NCI-H774 (cell line): ENCODE data around the gene COL19A1.

Source experiments
- DNase-seq: peaks from one replicate; lab custom pipeline; 2025; lab: John Stamatoyannopoulos, UW

COL19A1 gene

GRCh38 chr6:70060680-70061079 lies 194.3 kb downstream of the COL19A1 start:
- no peak for DNase-seq

DNA sequence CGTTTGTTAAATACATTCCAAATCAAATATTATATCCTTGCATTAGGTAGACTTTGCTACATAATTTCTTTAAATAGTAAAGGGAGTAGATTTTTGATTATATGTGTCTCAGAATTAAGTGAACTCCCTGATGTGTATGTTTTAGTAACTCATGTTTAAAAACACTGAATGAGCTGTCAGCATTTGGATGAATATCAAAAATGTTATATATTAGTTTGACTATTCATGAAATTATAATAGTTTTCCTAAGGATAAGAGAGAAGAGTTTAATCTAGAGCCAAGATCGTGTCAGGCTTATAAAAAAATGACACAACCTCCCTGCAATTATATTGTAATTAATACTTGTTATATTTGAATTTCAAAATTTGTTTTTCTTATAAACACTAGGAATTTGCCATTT lies 195.2 kb downstream of the COL19A1 start:
- DNase-seq = no peak

GRCh38 chr6:70062010-70062409 lies 195.7 kb downstream of the COL19A1 start:
- DNase-seq = no peak

DNA sequence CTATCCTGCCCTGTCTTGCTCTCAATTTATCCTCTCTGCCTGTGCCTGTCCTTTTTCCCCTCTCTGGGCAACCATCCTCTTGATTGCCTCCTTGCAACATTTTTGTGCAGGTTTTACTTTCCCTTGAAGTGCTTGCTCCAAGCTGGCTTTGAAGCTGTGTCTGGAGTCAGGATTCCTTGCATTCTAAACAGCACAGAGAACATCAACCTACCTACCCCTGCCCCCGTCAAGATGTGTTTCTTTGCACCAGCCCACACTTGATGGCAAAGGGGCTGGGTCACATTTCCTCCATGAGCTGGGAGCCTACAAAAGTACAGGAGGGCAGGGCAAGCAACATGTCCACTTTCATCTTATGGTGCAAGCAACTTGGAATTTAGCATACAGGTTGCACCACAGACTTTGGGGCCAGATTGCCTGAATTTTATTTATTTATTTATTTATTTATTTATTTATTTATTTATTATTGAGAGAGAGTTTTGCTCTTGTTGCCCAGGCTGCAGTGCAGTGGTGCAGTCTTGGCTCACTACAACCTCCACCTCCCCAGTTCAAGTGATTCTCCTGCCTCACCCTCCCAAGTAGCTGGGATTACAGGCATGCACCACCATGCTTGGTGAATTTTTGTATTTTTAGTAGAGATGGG lies 206.3 kb downstream of the COL19A1 start:
- DNase-seq = no peak

DNA sequence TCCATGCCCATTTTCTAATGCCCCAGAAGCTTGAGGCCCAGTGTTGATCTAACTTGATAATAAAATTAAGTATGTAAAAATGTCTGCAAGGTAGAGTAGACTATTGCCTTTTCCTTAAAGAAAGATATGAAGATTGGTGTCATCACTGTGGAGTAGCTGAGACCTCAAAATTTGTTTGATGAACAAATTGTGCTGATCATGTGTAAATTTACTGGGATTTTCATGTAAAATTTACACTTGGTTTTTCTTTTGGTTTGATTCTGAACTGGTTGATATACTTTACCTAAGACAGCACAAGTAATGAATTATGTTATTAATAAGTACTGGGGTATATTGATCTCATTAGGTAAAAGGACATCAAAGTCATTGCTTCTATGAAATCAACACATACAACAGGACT lies 207.3 kb downstream of the COL19A1 start:
- DNase-seq = no peak

DNA sequence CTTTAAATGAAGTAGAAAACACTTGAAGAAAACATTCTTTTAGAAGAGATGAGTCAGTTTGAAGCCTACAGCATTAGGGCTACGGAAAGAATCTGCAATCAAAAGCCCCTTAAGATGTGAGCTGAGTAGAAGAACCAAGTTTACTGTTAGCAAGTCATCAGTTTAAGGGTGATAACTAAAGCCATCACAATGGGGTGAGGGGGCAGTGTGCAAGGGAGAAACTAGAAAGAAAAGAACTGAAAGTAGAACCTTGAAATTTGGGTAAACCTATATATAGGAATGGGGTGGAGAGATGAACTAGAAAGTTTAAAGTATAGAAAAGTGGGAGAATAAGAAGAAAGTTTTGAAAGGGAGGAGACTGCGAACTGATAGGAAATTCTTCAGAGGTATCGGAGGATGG lies 212.9 kb downstream of the COL19A1 start:
- no peak for DNase-seq

- no peak for DNase-seq
These were observed 214.2 kb downstream of the COL19A1 start for GRCh38 chr6:70080443-70081070.

GRCh38 chr6:70082830-70083229 lies 216.5 kb downstream of the COL19A1 start:
- no peak for DNase-seq

DNA sequence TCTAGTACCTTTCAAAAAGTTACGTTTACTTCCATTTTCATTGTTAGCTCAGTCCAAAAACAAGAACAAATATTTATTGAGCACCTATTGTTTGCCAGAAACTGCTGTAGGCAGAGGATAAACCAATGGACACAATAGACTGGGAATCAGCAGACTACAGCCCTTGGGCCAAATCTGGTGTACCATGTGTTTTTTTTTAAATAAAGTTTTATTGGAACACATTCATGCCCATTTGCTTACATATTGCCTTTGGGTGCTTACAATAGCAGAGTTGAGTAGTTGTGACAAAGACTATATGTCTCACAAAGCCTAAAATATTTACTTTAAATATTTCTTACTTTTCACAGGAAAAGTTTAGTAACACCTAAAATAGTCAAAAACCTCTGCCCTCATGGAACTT lies 220.4 kb downstream of the COL19A1 start:
- no peak for DNase-seq

GRCh38 chr6:70094156-70094555 lies 227.8 kb downstream of the COL19A1 start:
- DNase-seq = no peak

DNA sequence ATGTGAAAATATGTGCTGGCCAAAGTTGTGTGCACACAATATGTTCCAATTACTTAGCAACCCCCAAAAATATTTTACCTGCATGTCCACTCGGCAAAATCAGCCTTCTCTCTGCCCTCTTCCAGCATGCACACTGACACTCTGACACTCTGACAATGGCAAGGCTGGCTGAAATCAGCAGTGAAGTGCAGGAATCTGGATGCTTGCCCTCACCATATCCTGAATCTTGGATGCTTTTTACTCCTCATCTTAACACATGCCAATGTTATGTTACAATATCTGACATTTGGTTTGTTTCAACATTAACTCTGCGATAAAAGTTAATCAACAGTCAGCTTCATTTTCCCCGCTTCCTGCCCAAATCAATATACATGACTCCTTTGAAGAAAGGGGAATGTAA lies 233.4 kb downstream of the COL19A1 start:
- DNase-seq = no peak

DNA sequence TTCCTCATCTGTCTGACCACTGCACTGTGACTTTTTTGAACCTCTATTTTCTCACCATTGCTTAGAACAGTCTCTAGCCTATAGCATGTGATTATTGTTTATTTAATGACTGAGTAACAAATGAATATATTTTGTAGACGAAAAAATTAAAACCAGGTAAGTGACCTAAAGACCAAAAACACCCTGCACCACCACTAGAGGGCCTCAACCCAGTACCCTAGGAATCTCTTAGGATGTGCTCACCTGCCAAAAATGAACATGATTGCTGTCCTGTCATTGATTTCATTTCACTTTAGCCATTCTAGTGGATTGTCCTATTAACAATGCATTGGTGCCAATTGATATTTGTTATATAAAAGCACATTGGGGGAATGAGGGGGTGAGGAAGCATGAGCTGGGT lies 237.4 kb downstream of the COL19A1 start:
- no peak for DNase-seq

DNA sequence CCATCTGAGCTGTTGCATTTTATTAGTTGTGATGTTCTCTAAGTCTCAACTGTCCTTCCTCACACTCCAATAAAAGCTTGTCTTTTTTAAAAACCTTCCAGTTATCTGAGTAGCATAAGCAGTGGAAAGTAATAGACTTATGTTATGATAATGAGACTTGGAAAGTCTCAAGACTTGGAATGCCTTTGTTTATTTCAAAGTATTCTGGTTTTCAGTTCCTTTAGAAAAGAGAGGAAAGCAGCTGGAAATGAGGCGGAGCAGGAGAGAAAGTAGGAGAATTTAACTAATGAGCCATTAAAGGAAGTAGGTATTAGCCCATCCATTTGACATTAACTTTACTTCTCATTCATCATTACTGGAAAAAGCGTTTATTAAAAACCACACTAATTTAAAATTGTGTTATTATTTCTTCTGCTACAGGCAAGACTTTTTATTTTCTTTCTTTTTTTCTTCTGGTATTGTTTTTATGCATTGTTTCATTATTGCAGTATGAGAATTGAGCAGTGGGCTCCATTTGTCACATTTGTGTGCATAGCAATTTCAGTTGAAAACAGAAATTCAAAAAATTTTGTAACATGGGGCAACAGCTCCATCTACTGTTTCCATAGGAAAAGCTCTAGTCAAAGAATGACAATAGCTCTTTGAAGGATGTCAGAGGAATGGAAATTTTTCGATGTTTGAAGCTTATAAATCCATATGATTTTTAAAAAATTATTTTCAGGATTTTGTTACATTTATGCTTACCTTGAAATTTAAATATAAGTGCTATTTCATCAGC lies 241.7 kb downstream of the COL19A1 start:
- peak; percentile 50 for DNase-seq

DNA sequence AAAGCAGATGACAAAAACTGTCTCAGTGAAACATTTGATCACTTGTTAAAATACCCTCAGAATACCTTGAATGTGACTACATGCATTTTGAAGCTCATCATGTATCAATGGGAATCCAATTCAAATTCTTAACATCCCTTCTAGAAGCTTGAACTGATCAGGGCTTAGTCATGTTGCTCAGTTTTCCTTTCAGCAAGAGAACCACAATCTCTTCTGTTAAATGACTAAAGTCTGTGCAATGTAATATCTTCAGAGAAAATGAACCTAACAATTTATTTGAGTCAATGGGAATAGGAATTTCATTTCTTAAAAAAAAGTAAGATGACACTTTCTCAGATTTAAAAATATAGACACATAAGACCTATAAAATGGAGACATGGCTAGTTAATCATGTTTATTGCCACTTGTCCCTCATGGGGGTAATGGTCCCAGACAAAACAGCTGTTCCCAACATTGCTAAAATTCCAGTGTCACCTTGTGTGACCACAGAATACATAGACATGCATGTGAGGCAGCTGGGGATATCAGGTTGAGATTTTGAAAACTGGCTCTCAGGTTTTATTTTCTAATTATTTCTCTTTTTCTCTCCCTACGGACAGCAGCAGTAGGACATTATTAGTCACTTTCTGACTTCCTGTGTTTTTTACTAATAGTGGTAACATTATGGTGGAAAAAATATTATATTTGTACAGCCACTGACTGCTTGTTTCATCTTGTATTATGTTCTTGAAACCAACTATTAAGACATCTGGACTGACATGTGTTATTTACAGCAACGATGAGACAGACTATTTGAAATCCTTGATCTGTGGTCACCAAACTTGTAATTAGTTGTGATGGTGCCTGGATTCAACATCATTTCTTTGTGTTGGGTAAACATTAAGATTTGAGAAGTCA lies 244.0 kb downstream of the COL19A1 start:
- no peak for DNase-seq

GRCh38 chr6:70111737-70112136 lies 245.4 kb downstream of the COL19A1 start:
- no peak for DNase-seq

DNA sequence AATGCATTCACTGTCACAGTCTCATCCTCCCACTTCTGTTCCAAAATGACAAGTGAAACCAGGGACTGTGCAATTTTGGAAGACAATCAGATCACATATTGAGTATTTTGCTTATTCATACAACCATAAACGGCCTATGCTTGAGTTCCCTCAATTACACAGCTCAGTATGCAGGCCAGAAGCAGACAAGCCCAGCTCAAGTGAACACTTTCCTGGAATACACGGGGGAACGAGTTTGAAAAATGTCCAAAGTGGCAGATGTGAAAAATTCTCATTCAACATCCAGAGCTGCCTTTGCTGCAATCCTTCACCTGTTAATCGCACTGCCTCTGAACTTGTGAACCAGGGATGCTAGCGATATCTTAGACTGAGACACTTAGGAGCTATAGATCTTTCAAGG lies 246.4 kb downstream of the COL19A1 start:
- no peak for DNase-seq

GRCh38 chr6:70113171-70113570 lies 246.8 kb downstream of the COL19A1 start:
- no peak for DNase-seq

GRCh38 chr6:70118670-70119069 lies 252.3 kb downstream of the COL19A1 start:
- no peak for DNase-seq

DNA sequence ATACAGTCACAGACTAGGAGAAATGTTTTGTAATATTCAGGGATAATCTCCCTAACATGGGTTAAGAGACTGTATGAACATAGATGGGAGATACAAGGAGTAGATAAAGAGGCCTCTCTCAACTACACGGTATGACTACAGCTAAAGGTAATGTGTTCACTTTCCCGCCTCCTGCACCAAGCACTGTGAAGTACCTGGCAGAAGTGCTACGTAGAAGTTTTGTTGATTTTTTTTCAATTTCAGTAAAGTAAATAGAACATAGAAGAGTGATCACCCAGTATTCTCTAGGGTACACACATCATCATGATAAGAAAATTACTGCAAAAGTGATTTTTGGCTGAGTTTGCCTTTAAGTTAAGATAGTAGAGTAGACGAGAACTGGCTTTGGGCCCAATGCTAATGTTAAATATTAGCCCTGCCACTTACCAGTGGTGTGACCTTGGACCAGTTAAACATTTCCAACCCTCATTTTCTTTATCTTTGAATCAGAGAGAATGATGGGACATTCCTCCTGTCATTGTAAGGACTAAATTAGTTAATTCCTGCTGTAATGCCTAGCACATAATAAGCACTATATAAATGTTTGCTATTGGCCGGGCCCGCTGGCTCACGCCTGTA lies 253.0 kb downstream of the COL19A1 start:
- no peak for DNase-seq

GRCh38 chr6:70124443-70124842 lies 258.1 kb downstream of the COL19A1 start:
- DNase-seq = no peak

- DNase-seq = no peak
These were observed 258.7 kb downstream of the COL19A1 start for GRCh38 chr6:70124882-70125545.
